Upper lobe of right lung (tissue), 1 donor: ENCODE measurements around the gene COX15. TPM values are rescaled to one million over a fixed set of nuclear protein-coding genes. Genes with fewer than 3 reads are reported as not detected.
A peak's percentile ranks its signal among the peaks of the same experiment; 100 is the strongest.
"Not testable (repeated sequence)": the region's sequence is repeated elsewhere in the genome, so short reads cannot be mapped to it uniquely, and the experiment has no call there.

Experiments used
- ATAC-seq: fragments of 200-7000 bp; cut with Tn5 transposase; one replicate; pipeline ENCODE4 v1.9.1; 2020; ENCODE audit warnings: mild to moderate bottlenecking, moderate library complexity
- DNase-seq: peaks from one replicate; pipeline ENCODE4 v3.0.0-alpha.2; 2020
- H3K27ac ChIP-seq: fragments of 200-600 bp; one replicate; pipeline ENCODE4 v1.8.0; 2022
- H3K27me3 ChIP-seq: fragments of 200-600 bp; one replicate; pipeline ENCODE4 v1.8.0; 2022; ENCODE audit warnings: mild to moderate bottlenecking
- H3K36me3 ChIP-seq: fragments of 200-600 bp; one replicate; pipeline ENCODE4 v1.8.0; 2022
- H3K4me1 ChIP-seq: fragments of 200-600 bp; one replicate; pipeline ENCODE4 v1.8.0; 2022
- H3K4me3 ChIP-seq: fragments of 200-600 bp; one replicate; pipeline ENCODE4 v1.8.0; 2022; ENCODE audit warnings: mild to moderate bottlenecking
- H3K9me3 ChIP-seq: fragments of 200-600 bp; one replicate; pipeline ENCODE4 v1.8.0; 2022
- intact Hi-C: fragments of 100-400 bp; cut with DNase I; formaldehyde crosslinking; loops from one replicate; pipeline ENCODE4 v1.11.0; 2022
- total RNA-seq: library from RNA; stranded (reverse); fragmentation: NEBNext Ultra II Directional; extraction: Animal tissue kit (Norgen Biotek cat#: 25700); gene quantifications from one replicate; pipeline ENCODE4 v1.2.1, GENCODE V29; 2021
- TF ChIP-seq, protein P1 (sequence below): fragments of 200-600 bp; IDR thresholded peaks from one replicate; pipeline ENCODE4 v1.8.0; 2022; ENCODE audit warnings: antibody characterized with exemption
- donor health status: DM: no; HTN: yes; CAD: no; lungs with severe emphysema.

Gene COX15
- total RNA-seq, 1 donor from 2014 or later, result 32.2 TPM

DNA sequence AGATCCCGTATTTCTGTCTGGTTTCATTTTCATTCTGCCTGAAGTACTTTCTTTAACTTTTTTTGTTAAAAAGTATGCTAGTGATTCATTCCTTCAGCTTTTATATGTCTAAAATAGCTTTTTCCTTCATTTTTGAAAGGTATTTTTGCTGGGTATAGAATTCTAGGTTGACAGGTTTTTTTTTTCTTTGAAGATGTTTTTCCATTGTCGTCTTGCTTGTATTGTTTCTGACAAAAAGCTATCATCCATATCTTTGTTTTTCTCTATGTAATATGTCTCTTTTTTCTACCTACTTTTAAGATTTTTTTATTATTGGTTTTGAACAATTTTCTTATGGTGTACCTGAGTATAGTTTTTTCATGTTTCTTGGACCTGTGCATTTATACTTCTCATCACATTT lies 8.3 kb upstream of the COX15 start:
- no peak for DNase-seq
- TF ChIP-seq, protein P1, sequence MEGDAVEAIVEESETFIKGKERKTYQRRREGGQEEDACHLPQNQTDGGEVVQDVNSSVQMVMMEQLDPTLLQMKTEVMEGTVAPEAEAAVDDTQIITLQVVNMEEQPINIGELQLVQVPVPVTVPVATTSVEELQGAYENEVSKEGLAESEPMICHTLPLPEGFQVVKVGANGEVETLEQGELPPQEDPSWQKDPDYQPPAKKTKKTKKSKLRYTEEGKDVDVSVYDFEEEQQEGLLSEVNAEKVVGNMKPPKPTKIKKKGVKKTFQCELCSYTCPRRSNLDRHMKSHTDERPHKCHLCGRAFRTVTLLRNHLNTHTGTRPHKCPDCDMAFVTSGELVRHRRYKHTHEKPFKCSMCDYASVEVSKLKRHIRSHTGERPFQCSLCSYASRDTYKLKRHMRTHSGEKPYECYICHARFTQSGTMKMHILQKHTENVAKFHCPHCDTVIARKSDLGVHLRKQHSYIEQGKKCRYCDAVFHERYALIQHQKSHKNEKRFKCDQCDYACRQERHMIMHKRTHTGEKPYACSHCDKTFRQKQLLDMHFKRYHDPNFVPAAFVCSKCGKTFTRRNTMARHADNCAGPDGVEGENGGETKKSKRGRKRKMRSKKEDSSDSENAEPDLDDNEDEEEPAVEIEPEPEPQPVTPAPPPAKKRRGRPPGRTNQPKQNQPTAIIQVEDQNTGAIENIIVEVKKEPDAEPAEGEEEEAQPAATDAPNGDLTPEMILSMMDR, result no peak
- peaks cover 79% of the 10 kb centered on the region for H3K36me3 ChIP-seq
- ATAC-seq, result no peak
- H3K9me3 ChIP-seq, result peaks cover 10% of the 10 kb centered on the region
- intact Hi-C loops, result no loop called here
- H3K4me3 ChIP-seq, result no peak overlapping the region
- no peaks in the 10 kb centered on the region for H3K4me1 ChIP-seq
- no peaks in the 10 kb centered on the region for H3K27me3 ChIP-seq
- no peak overlapping the region for H3K27ac ChIP-seq

- DNase-seq, H3K9me3 ChIP-seq, H3K27ac ChIP-seq, ATAC-seq, intact Hi-C loops, H3K27me3 ChIP-seq, H3K4me3 ChIP-seq: not testable (repeated sequence)
- Histone ChIP-seq H3K4me1 (peaks cover 21% of the 10 kb centered on the region), H3K36me3 (peaks cover 22% of the 10 kb centered on the region)
Observed at GRCh38 chr10:99734111-99734510, 2.2 kb upstream of the COX15 start.

DNA sequence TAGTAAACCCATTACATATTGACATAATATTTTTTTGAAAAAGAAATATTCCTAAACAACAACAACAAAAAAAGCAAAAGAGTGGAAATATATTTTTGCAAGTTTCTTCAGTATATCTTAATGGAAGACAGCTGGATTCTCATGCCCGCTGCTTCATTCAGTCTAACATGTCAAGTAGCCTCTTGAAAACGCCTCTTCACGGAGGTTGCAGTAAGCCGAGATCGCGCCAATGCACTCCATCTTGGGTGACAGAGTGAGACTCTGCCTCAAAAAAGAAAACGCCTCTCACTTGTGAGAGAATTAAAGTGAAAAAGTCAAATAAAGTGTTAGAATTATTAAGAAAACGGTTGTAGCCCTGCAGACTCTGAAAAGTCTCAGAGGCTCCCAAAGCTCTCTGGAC lies 1.4 kb upstream of the COX15 start:
- H3K9me3 ChIP-seq, result no peaks in the 10 kb centered on the region
- DNase-seq, result no peak
- H3K27ac ChIP-seq, result peak overlapping the region; percentile 96
- no peaks in the 10 kb centered on the region for H3K27me3 ChIP-seq
- peak overlapping the region; percentile 78 for H3K4me3 ChIP-seq
- H3K4me1 ChIP-seq, result peaks cover 21% of the 10 kb centered on the region
- peaks cover 27% of the 10 kb centered on the region for H3K36me3 ChIP-seq
- ATAC-seq, result no peak
- intact Hi-C loops, result no loop called here
- TF ChIP-seq, protein P1, result no peak

GRCh38 chr10:99731306-99732032 lies 458 bp downstream of the COX15 start:
- H3K4me3 ChIP-seq, result peak overlapping the region; percentile 78
- H3K4me1 ChIP-seq, result peaks cover 21% of the 10 kb centered on the region
- no peaks in the 10 kb centered on the region for H3K27me3 ChIP-seq
- peak; percentile 36 for ATAC-seq
- H3K36me3 ChIP-seq, result peaks cover 28% of the 10 kb centered on the region
- H3K27ac ChIP-seq, result peak overlapping the region; percentile 96
- H3K9me3 ChIP-seq, result no peaks in the 10 kb centered on the region
- intact Hi-C loops, result no loop called here
- TF ChIP-seq, protein P1, result no peak
- no peak for DNase-seq

DNA sequence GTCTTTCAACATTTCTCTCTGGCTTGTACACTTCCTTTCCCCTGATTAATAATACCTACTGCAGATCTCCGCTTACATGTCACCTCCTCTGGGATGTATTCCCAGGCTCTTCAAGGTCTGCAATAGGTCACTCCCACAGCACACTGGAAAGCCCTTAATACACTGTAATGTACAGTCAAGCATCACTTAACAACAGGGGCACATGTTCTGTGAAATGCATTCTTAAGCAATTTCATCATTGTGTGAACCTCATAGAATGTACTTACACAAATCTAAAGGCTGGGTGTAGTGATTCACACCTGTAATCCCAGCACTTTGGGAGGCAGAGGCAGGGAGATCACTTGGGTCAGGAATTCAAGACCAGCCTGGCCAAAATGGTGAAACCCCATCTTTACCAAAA lies 1.9 kb downstream of the COX15 start:
- no peak overlapping the region for H3K27ac ChIP-seq
- no peak overlapping the region for H3K4me3 ChIP-seq
- intact Hi-C loops, result no loop called here
- ATAC-seq, result peak; percentile 18
- no peaks in the 10 kb centered on the region for H3K9me3 ChIP-seq
- H3K27me3 ChIP-seq, result no peaks in the 10 kb centered on the region
- H3K36me3 ChIP-seq, result peaks cover 38% of the 10 kb centered on the region
- peaks cover 21% of the 10 kb centered on the region for H3K4me1 ChIP-seq
- DNase-seq, result no peak
- TF ChIP-seq, protein P1, result no peak

- TF ChIP-seq, protein P1, result no peak
- intact Hi-C loops, result no loop called here
- peaks cover 100% of the 10 kb centered on the region for H3K36me3 ChIP-seq
- ATAC-seq (no peak), DNase-seq (no peak)
- no peaks in the 10 kb centered on the region for H3K27me3 ChIP-seq
- no peak overlapping the region for H3K27ac ChIP-seq
- H3K4me1 ChIP-seq, result no peaks in the 10 kb centered on the region
- H3K4me3 ChIP-seq, result no peak overlapping the region
- no peaks in the 10 kb centered on the region for H3K9me3 ChIP-seq
Observed at GRCh38 chr10:99720387-99720786, 11.5 kb downstream of the COX15 start.
